ENCODE data around the gene RPTOR.

RPTOR gene

GRCh38 chr17:80701730-80702129, 157.1 kb downstream of the RPTOR start:
- DNase-seq = no peak

DNA sequence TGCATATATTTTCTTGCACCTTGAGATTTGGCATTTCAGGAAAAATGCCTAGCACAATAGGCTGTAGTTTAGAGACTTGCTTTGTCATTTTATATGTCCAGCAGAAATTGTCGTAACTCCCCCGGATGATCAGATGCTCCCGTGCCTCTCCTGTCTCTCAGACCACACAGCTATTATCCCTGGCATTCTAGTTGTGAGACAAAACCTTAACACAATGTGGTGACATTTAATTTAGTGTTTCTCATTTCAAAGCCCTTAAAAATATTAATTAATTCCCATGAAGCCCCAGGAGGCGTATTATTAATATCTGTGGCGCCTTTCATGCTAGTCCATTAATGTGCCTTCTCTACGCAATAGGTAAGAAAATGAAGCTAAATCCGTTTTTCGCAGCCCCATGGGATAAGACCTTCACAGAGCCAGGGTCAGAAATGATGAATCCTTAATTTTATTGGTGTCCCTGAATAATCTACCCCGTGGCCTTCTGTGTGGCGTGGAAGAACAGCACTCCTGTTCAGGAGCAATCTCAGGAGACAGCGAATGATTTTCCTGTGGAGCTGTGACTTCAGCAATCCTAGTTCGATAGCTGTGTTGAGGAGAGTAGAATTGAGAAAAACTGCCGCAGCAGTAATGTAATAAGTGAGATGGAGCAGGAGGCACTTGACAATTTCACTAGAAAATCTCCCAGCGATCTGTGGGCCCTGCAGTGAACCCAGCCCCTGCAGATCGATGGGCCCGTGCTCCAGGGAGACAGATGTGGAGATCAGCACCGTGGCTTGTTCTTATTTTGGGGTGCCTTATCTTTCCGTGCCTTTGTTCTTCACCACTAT, 157.9 kb downstream of the RPTOR start:
- DNase-seq = no peak

GRCh38 chr17:80703142-80703478, 158.5 kb downstream of the RPTOR start:
- DNase-seq = peak; percentile 45

- no peak for DNase-seq
These were observed 159.8 kb downstream of the RPTOR start for GRCh38 chr17:80704381-80704819.

DNA sequence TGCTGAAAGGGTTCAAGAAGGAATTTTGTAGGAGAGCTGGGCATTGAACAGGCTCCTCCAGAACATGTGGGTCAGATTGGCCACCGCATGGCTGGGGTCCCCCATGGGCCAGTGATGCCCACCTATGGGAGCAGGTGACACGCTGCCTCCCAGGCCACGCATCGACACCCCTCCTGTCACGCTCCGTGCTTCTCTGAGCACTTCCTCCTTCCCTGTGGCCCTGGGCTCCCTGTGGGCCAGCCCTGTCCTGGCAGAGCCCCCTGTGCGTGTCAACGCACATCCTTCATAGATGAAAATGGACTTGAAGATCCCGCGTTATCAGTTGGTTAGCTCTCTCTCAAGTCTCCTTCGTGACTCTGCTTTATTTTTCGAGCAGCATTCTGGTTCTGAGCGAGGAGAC, 160.3 kb downstream of the RPTOR start:
- no peak for DNase-seq

GRCh38 chr17:80705988-80706387, 161.3 kb downstream of the RPTOR start:
- no peak for DNase-seq

DNA sequence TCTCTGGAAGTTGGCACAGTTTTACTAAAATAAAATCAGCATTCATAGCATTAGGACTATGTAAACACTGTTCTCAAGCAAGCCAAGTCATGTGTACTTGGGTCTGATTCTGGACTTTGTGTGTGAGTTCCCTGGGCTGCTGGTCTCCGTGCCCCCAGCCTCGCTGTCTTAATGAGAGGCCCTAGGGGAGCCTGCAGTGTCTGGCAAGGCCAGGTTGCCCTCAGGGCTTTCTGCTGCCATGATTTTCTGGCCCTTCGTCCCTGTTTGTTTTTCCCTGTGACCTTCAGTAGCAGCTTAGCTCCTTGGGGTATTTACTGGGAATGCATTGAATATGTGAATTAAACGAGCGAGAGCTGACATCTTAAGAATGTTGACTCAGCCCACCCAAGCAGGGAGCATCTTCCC, 161.8 kb downstream of the RPTOR start:
- no peak for DNase-seq

DNA sequence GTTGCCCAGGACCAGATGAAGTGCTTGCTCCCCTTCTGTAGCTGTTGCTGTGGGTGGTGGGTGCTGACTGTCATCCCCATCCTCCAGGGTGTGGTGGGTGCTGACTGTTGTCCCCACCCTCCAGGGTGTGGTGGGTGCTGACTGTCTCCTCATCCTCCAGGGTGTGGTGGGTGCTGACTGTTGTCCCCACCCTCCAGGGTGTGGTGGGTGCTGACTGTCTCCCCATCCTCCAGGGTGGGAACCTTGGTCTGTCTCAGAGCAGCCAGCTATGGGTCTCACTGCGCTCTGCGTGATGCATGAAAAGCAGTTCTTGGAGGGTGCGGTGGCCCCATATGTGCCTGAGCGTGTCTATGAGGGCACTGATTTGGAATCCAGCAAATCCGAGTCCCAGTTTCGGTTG, 163.8 kb downstream of the RPTOR start:
- peak; percentile 12 for DNase-seq

DNA sequence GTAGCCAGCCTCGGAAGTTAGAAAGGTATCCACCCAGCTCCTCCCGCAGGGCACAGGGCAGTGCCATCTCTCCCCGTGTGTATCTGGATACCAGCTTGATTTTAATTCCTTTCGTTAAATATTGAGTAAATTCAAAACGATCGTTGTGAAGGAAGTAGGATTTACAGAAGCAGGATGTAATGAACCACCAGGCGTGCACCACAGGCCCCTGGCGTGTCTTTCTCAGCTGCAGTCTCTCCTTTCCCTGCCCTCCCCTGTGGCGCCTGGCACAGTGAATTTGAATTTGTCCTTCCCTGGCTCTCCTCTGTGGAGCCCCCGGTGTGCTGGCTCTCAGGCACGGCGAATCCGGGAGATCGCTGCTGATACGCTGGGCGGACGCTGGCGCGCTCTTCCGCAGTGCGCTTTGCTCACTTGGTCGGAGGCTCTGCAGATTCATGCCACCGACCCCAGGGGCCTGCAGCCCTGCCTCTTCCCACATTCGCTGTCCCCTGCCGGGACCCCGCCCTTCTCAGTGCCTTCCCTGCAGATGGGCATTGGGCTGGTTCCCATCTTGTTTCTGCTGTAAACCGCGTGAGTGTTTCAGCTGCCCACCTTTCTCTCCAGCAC, 164.6 kb downstream of the RPTOR start:
- no peak for DNase-seq

DNA sequence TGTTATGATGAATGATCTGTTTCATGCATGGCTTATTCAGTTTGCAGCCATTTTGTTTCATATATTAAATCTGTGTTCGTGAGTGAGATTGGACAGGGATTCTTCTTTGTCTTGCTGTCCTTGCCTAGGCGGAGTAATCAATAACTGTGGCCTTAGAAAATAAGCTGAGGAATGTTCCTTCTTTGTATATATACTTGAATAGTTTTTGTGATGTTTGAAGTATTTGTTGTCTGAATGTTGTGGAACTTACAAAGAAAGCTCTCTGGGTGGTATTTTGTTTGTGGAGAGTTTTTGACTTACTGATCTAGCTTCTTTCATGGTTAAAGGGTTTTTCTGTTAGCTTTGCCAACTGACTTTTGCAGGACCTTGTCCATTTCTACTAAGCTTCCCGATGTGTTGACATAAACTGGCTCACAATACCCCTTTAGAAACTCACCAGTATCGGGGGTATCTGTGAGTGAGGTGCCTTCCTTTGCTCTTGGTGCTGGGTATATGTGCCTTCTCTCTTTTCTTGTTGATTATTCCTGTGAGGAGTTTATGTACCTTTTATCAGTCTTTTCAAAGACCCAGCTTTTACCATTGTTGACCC, 166.2 kb downstream of the RPTOR start:
- no peak for DNase-seq

GRCh38 chr17:80712089-80712488, 167.5 kb downstream of the RPTOR start:
- DNase-seq = no peak

- no peak for DNase-seq
These were observed 168.0 kb downstream of the RPTOR start for GRCh38 chr17:80712606-80713005.

DNA sequence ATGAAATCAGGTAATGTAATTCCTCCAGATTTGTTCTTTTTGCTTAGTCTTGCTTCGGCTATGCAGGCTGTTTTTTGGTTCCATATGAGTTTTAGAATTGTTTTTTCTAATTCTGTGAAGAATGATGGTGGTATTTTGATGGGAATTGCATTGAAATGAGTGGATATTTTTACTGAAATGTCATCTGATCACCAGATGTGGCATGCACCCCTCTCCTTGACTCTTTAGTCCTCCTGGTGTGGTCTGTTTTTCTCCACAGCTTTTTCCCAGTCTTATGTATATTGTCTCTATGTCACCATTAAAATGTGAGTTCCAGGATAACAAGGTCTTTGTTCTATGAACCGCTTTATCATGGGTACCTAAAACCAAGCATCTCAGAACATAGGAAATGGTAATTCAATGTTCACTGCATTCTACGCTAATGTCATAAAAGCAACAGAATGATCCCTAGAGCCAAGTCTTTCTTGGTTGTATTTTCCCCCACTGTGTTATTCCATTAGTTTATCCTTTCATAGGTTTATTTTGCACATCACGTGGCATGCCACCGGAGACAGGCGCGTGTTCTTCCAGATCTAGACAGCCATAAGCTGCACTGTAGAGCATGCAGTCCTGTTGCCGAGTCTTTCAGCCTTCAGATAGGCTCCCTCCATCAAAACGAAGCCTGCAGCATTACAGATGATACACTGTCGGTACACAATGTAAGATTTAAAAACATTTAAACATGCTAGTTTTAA, 172.5 kb downstream of the RPTOR start:
- DNase-seq = no peak

- DNase-seq = no peak
These were observed 173.1 kb downstream of the RPTOR start for GRCh38 chr17:80717720-80718083.

DNA sequence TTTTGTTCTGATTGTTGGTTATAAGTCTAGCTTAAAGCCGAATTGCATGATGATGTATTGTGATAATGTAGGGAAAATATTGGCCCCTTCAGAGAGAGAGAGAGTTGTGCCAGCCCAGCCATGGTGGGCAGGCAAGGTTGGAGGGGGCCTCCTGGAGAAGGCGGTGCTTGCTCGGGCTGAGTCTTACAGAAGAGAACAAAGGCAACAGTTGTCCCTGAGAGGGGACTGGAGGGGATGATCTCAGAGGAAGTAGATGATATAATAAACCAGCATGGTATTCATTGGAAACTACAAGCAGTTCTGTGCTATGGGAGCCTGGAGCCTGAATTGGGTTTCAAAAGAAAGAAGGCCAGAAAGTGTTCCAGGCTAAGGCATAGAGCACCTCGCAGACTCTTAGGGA, 173.8 kb downstream of the RPTOR start:
- DNase-seq = no peak

DNA sequence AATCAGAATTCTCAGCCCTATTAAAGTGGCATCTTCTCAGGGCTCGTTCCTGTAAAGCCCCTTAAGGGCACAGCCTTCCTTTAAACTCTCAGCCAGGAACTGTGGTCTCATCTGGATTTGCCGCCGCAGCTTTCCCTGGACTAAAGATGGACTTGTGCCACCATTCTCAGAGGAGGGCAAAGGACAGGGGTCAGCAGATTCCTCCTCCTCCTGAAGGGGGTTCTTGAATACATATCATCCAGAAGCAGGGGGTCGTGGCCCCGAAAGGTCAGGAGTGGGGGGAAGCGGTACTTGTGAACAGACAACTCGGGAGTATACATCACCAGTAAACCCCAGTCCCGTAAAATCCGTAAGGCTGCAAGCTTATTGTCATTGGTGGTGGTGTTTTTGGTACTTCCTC, 174.8 kb downstream of the RPTOR start:
- no peak for DNase-seq

DNA sequence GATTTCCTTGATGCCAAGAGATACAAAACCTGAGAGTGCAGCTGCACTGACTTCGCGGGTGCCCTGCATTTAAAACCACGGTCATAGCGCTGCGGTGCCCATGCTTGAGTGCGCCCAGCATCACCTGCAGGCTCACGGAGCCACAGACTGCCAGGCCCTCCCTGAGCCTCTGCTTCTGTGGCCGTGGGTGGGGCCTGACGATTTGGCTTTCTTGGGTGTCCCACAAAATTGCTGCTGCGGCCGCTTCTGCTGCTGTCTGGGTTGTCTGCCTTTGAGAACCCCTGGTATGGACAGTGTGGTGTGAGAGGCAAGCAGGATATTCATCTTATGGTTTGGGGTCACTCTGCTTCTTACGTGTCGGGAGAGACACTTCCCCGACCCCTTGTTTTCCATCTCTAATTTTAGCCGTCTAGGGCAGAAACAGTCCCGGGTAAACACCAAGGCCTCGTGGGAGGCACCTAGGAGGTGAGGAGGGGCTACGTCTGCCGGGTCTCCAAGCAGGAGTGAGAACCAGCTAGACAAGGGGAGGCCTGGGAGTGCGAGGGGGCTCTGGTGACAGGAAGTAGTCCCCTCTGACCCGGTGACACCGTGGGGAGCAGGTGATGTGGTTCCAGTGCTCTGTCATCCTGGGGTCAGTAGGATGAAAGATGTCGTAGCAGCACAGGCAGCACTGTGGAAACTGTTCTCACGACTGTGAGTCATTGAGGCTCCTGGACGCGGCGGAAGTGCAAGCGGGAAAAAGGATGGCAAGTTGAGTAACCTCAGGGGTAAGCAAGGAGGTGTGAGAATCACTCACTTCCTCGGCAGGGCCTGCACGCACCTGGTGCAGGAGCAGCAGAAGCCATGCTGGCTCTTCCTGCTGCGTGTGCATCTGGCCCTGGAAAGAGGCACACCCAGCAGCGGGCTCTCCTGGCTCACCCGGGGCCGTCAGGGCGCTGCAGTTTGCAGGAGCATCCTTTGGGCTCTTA, 176.3 kb downstream of the RPTOR start:
- peak; percentile 71 for DNase-seq

- DNase-seq = no peak
These were observed 178.0 kb downstream of the RPTOR start for GRCh38 chr17:80722661-80723060.

- DNase-seq = no peak
These were observed 180.2 kb downstream of the RPTOR start for GRCh38 chr17:80724775-80725266.

- no peak for DNase-seq
These were observed 180.9 kb downstream of the RPTOR start for GRCh38 chr17:80725517-80725916.

GRCh38 chr17:80726558-80727408, 182.1 kb downstream of the RPTOR start:
- DNase-seq = no peak

Data from CD4-positive, alpha-beta T cell treated with Interleukin-21 for 1 hour (primary cell).